Activated CD4-positive, alpha-beta memory T cell treated with anti-CD3 and anti-CD28 coated beads for 36 hours (primary cell): ENCODE measurements around the gene PMM2. TPM values are rescaled to one million over a fixed set of nuclear protein-coding genes. Genes with fewer than 3 reads are reported as not detected.

ENCODE experiments used
- CTCF ChIA-PET: fragments of 350-600 bp; sonication (Branson Sonifier 250); formaldehyde crosslinking; loops from one replicate; lab custom pipeline; 2021; ENCODE audit warnings: antibody characterized with exemption, inconsistent platforms; lab: Charles Lee
- POLR2A ChIA-PET: fragments of 350-600 bp; sonication (Branson Sonifier 250); formaldehyde crosslinking; loops from one replicate; lab custom pipeline; 2021; ENCODE audit warnings: antibody characterized with exemption; lab: Charles Lee
- DNase-seq: peaks from one replicate; pipeline ENCODE4 v3.0.0-alpha.2; 2020
- H3K27ac Mint-ChIP-seq: one replicate; pipeline ENCODE4 v1.8.0; 2021; ENCODE audit warnings: mixed read lengths
- H3K27me3 Mint-ChIP-seq: one replicate; pipeline ENCODE4 v1.8.0; 2021; ENCODE audit warnings: mixed read lengths
- H3K36me3 Mint-ChIP-seq: one replicate; pipeline ENCODE4 v1.8.0; 2021; ENCODE audit warnings: mixed read lengths
- H3K4me1 Mint-ChIP-seq: one replicate; pipeline ENCODE4 v1.8.0; 2021; ENCODE audit warnings: low read depth, mixed read lengths
- H3K4me3 Mint-ChIP-seq: one replicate; pipeline ENCODE4 v1.8.0; 2021; ENCODE audit warnings: mild to moderate bottlenecking, mixed read lengths
- H3K9me3 Mint-ChIP-seq: one replicate; pipeline ENCODE4 v1.8.0; 2021; ENCODE audit warnings: mixed read lengths
- intact Hi-C: fragments of 100-400 bp; cut with micrococcal nuclease; formaldehyde crosslinking; loops from one replicate; pipeline ENCODE4 v1.15.1; 2023
- total RNA-seq, 2 experiments: library from RNA; stranded (reverse); gene quantifications; one replicate each; pipeline ENCODE4 v1.2.3, GENCODE V29; 2021

PMM2 gene
- total RNA-seq, 2 experiments from 2014 or later: 34.0 to 36.0 TPM

DNA sequence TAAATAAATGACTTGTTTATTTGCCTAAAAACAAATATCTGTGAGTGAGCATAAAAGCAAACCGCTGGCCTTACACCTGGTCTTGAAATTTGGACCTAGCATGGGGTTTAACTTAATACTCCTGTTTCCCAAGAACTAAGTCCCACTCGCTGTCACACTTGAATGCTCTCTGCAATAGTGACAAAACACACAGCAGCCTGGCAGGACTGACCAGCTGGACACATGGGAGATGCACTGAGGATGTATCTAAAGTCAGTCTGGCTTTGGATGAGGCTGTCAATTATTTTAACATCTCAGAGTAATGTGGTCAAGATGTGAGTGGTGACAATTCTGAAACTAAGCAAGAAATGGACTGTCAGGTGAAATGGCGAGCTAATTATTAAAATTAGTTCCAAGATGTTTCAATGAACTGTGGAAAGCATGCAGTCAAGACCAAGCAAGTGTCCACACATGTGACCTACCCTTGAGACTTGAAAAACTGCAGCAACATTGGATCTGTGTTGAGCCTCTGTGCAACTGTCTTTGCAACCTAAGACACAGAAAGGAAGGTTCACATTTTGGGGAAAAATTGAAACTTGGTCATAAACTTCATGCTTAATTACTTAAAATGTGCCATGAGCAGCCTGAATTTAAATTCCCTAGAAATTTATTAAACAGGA, 101.2 kb downstream of the PMM2 start:
- Mint-ChIP-seq H3K36me3 (peaks cover 66% of the 10 kb centered on the region), H3K27ac (no peak overlapping the region), H3K9me3 (no peaks in the 10 kb centered on the region), H3K4me3 (no peak overlapping the region), H3K4me1 (no peaks in the 10 kb centered on the region), H3K27me3 (no peaks in the 10 kb centered on the region)
- DNase-seq: no peak
- intact Hi-C loops: no loop called here
- POLR2A ChIA-PET: interaction anchor here (0.5 kb wide), 1 partner anchor 99 kb away, joined by 5 read pairs; no protein-coding TSS in a partner anchor
- CTCF ChIA-PET: interaction anchor here (0.8 to 1.9 kb wide), 3 partner anchors 10 to 110 kb away, joined by 3 to 10 read pairs (median 3); no protein-coding TSS in a partner anchor

Other genes with a start within 250 kb of the PMM2 start
- gene TMEM114, start 207.3 kb upstream of the PMM2 start, total RNA-seq: not detected
- 10 to 100 TPM; 26.4 to 30.8 TPM for gene METTL22, start 176.1 kb upstream of the PMM2 start, total RNA-seq
- 10 to 100 TPM in 1 of 2 experiments, 1 to 10 TPM in 1; 8.7 to 10.0 TPM for gene ABAT, start 123.2 kb upstream of the PMM2 start, total RNA-seq
- gene TMEM186, start 200 bp upstream of the PMM2 start, total RNA-seq: 10 to 100 TPM; 16.0 TPM
- gene CARHSP1, start 71.2 kb downstream of the PMM2 start, total RNA-seq: 10 to 100 TPM; 64.9 to 73.1 TPM
- gene LITAFD, start 84.5 kb downstream of the PMM2 start, total RNA-seq: not detected
- 100 to 1,000 TPM; 154 to 170 TPM for gene USP7, start 166.1 kb downstream of the PMM2 start, total RNA-seq